Endothelial cell of umbilical vein (primary cell): ENCODE results near the gene NUDT14. TPM values are rescaled to one million over a fixed set of nuclear protein-coding genes. Genes with fewer than 3 reads are reported as not detected.

Experiments used
- BruUV-seq: library from RNA; stranded (reverse); fragments of 400-500 nt; replicated peaks from 2 replicates; lab custom pipeline; 2021; lab: Mats Ljungman, UMichigan
- CTCF ChIA-PET: fragments of 300-600, 350-600 bp; sonication (Branson Sonifier 250); formaldehyde crosslinking; loops from one replicate; lab custom pipeline; 2021; ENCODE audit warnings: antibody characterized with exemption, inconsistent platforms; lab: Charles Lee
- POLR2A ChIA-PET: fragments of 300-600, 350-600 bp; sonication (Branson Sonifier 250); formaldehyde crosslinking; loops from one replicate; lab custom pipeline; 2021; ENCODE audit warnings: antibody characterized with exemption, inconsistent platforms; lab: Charles Lee
- DNase-seq: peaks from one replicate; pipeline ENCODE4 v3.0.0-alpha.2; 2011; ENCODE audit warnings: low read depth, low spot score
- FAIRE-seq: peaks from 2 replicates; lab custom pipeline; 2011; peaks lifted over from hg19 to GRCh38; lab: Jason Lieb, UNC
- H2AFZ ChIP-seq: 2 replicates; pipeline ENCODE4 v1.6.0; 2012; ENCODE audit warnings: low read depth, low read length, control low read depth, inconsistent platforms
- H3K27ac ChIP-seq: 2 replicates; pipeline ENCODE4 v1.5.1; 2011; ENCODE audit warnings: low read depth, mild to moderate bottlenecking, control low read depth, low read length, moderate library complexity; ENCODE audit not compliant: insufficient read depth
- H3K27me3 ChIP-seq, 2 experiments: 2 replicates each; pipeline versions ENCODE4 v1.6.0 to v1.6.1; 2011; ENCODE audit warnings: low read length in 2 of 2, mixed read lengths in 1 of 2; ENCODE audit not compliant: control insufficient read depth in 2 of 2, insufficient read depth in 2 of 2
- H3K36me3 ChIP-seq, 2 experiments: 2 replicates in 1 of 2; 3 replicates in 1 of 2; pipeline ENCODE4 v1.5.1; 2011; ENCODE audit warnings: low read length in 2 of 2, mild to moderate bottlenecking in 1 of 2, moderate library complexity in 1 of 2; ENCODE audit not compliant: control insufficient read depth in 2 of 2, insufficient read depth in 2 of 2; ENCODE audit errors: extremely low read depth in 1 of 2
- H3K4me1 ChIP-seq: 3 replicates; pipeline ENCODE4 v1.5.1; 2011; ENCODE audit warnings: mild to moderate bottlenecking, low read length; ENCODE audit not compliant: control insufficient read depth, insufficient read depth; ENCODE audit errors: extremely low read depth
- H3K4me2 ChIP-seq: 2 replicates; pipeline ENCODE4 v1.6.1; 2011; ENCODE audit warnings: low read length, control low read depth, mixed read lengths; ENCODE audit not compliant: insufficient read depth
- H3K4me3 ChIP-seq, 3 experiments: fragments of 200-600 bp in 1 of 3; sonication (generic), shearing (Covaris generic) in 1 of 3; replicated peaks in 1 of 3; 2 replicates each; pipeline ENCODE4 v1.5.1; 2011 to 2016; ENCODE audit warnings: control low read depth in 3 of 3, low read length in 3 of 3, mild to moderate bottlenecking in 2 of 3, inconsistent platforms in 1 of 3, low read depth in 1 of 3, moderate library complexity in 1 of 3; ENCODE audit not compliant: insufficient read depth in 1 of 3
- H3K79me2 ChIP-seq: 2 replicates; pipeline ENCODE4 v1.6.0; 2012; ENCODE audit warnings: low read length, inconsistent platforms; ENCODE audit not compliant: control insufficient read depth, insufficient read depth
- H3K9ac ChIP-seq: replicated peaks from 2 replicates; pipeline ENCODE3; 2011; ENCODE audit warnings: low read length, control low read depth; ENCODE audit not compliant: insufficient read depth; ENCODE audit errors: extremely low read depth
- H3K9me1 ChIP-seq: replicated peaks from 3 replicates; pipeline ENCODE4 v1.6.0; 2011; ENCODE audit warnings: mild to moderate bottlenecking, low read length; ENCODE audit not compliant: control insufficient read depth, insufficient read depth; ENCODE audit errors: extremely low read depth
- H3K9me3 ChIP-seq: replicated peaks from 2 replicates; pipeline ENCODE4 v1.5.1; 2012; ENCODE audit warnings: low read length, inconsistent platforms; ENCODE audit not compliant: control insufficient read depth, insufficient read depth
- H4K20me1 ChIP-seq: replicated peaks from 2 replicates; pipeline ENCODE3; 2011; ENCODE audit warnings: mild to moderate bottlenecking, low read length; ENCODE audit not compliant: control insufficient read depth, insufficient read depth; ENCODE audit errors: extremely low read depth
- CTCF ChIP-seq, 2 donors: IDR thresholded peaks; 1 replicate in 1 of 2; 2 replicates in 1 of 2; pipeline ENCODE4 v1.5.1; 2011; ENCODE audit warnings: low read length in 2 of 2, mild to moderate bottlenecking in 2 of 2, moderate library complexity in 2 of 2, control low read depth in 1 of 2, inconsistent platforms in 1 of 2, low read depth in 1 of 2; ENCODE audit not compliant: insufficient read depth in 1 of 2; ENCODE audit errors: extremely low read depth in 1 of 2
- EZH2 ChIP-seq: IDR thresholded peaks from 2 replicates; pipeline ENCODE4 v1.6.1; 2012; ENCODE audit warnings: borderline replicate concordance, low read depth, mild to moderate bottlenecking, moderate library complexity, low read length, inconsistent platforms; ENCODE audit not compliant: severe bottlenecking
- FOS ChIP-seq: IDR thresholded peaks from 2 replicates; pipeline ENCODE4 v1.6.1; 2011; ENCODE audit warnings: mild to moderate bottlenecking, low read length, moderate library complexity, borderline replicate concordance; ENCODE audit not compliant: insufficient read depth
- GATA2 ChIP-seq: IDR thresholded peaks from 2 replicates; pipeline ENCODE4 v1.7.0; 2011; ENCODE audit warnings: low read depth, mild to moderate bottlenecking, moderate library complexity, mixed read lengths, low read length; ENCODE audit not compliant: insufficient read length, insufficient read depth
- JUN ChIP-seq: IDR thresholded peaks from 2 replicates; pipeline ENCODE4 v1.6.1; 2011; ENCODE audit warnings: borderline replicate concordance, low read depth; ENCODE audit not compliant: insufficient read length, insufficient read depth
- MYC ChIP-seq: IDR thresholded peaks from one replicate; pipeline ENCODE4 v1.6.1; 2011; ENCODE audit warnings: mild to moderate bottlenecking, low read depth, low read length
- POLR2A ChIP-seq: IDR thresholded peaks from 2 replicates; pipeline ENCODE4 v1.6.1; 2012; ENCODE audit warnings: low read depth, mild to moderate bottlenecking, control low read depth, low read length
- POLR2AphosphoS5 ChIP-seq: IDR thresholded peaks from 2 replicates; pipeline ENCODE4 v1.6.1; 2012; ENCODE audit warnings: low read depth, mild to moderate bottlenecking, control low read depth, low read length, moderate library complexity; ENCODE audit not compliant: insufficient read depth
- dilution Hi-C: fragments of 300-500 bp; cut with MboI; formaldehyde crosslinking; loops from one replicate; pipeline ENCODE4 v1.15.0; 2019; ENCODE audit warnings: low sequenced_read_pairs; ENCODE audit not compliant: extremely low pct_ligation_motif_present
- intact Hi-C: fragments of 100-400 bp; cut with micrococcal nuclease; formaldehyde crosslinking; loops from one replicate; pipeline ENCODE4 v1.10.0; 2022
- polyA plus RNA-seq, 4 experiments: library from polyadenylated mRNA; depleted of rRNA in 3 of 4; stranded (reverse) in 3 of 4; unstranded in 1 of 4; fragments of >200 nt; gene quantifications; 2 replicates each; pipeline versions ENCODE4 v1.2.1 to v1.2.3, GENCODE V29; 2011 to 2012; ENCODE audit warnings: missing spikeins in 1 of 4
- total RNA-seq: library from RNA; stranded (reverse); gene quantifications from 2 replicates; pipeline ENCODE4 v1.2.3, GENCODE V29; 2021
- TF ChIP-seq, protein P1 (sequence below): IDR thresholded peaks from 2 replicates; pipeline ENCODE4 v1.6.1; 2011; ENCODE audit not compliant: insufficient read depth, insufficient read length

The NUDT14 gene
- total and polyA plus RNA-seq, 2 donors (not counting 3 experiments of a cell fraction or from before 2014, with no cell fraction given): 97.7 to 103 TPM

GRCh38 chr14:105221598-105222178 is 40.6 kb upstream of the NUDT14 start:
- Histone ChIP-seq H3K4me2 (no peak overlapping the region), H4K20me1 (no peaks in the 10 kb centered on the region), H3K27me3 (no peaks in the 10 kb centered on the region), H3K4me1 (no peaks in the 10 kb centered on the region), H3K9ac (no peak overlapping the region), H3K79me2 (no peaks in the 10 kb centered on the region), H3K9me3 (no peaks in the 10 kb centered on the region), H3K36me3 (peaks cover 0 to 28% of the 10 kb centered on the region in 2 experiments), H3K4me3 (no peak overlapping the region), H3K9me1 (no peaks in the 10 kb centered on the region), H3K27ac (no peak overlapping the region), H2AFZ (no peak overlapping the region)
- no peak for TF ChIP-seq FOS
- no peak for DNase-seq
- FAIRE-seq: no peak
- no TSS peak for BruUV-seq
- dilution Hi-C loops (no loop called here), intact Hi-C loops (no loop called here)
- ChIA-PET CTCF (no interaction called here), POLR2A (no interaction called here)

DNA sequence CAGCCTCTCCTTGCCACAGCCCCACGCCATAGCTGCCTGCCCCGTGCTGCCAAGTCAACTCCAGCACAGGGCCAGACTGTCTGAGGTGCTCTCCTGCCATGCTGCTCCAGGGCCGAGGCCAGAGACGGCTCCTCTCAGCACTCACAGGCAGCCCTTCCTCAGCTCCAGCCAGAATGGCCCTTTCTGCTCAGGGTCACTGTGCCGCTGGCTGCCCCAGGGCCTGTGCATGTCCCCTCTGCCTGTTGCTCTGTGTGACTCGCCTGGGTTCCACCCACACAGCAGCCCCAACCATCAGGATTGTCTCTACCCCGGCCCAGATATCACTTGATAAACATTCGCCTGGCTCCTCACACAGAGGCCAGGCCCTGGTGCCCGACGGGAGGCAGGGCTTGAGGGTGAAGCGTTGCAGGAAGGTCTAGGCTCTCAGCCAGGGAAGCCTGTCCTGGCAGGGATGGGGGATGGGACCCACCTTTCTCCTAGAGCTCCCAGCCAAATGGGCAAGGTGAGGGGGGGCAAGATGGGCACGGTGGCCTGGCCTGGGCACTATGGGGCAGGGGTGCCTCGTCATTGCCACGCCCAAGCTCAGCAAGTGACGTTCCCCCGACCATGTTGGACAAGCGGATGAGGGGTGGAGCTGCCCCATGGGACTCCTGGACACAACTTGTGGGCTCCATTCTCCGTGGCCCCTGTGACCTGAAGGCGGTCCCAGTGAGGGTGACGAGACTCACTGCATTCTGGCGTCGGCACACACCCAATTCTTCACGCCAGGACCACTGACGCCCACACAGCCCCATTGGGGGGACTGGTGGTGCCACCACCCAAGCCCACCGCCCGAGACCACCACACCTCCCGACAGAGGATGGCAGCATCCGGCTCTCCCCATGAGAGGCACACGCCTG is 39.8 kb upstream of the NUDT14 start:
- ChIA-PET POLR2A (no interaction called here), CTCF (interaction anchor here (0.6 kb wide), 1 partner anchor 21 kb away, joined by 3 read pairs; no protein-coding TSS in a partner anchor)
- Histone ChIP-seq H3K79me2 (no peaks in the 10 kb centered on the region), H3K9me1 (no peaks in the 10 kb centered on the region), H2AFZ (no peak overlapping the region), H3K36me3 (peaks cover 0 to 26% of the 10 kb centered on the region in 2 experiments), H3K4me2 (no peak overlapping the region), H4K20me1 (no peaks in the 10 kb centered on the region), H3K4me1 (no peaks in the 10 kb centered on the region), H3K4me3 (no peak overlapping the region), H3K27ac (no peak overlapping the region), H3K27me3 (no peaks in the 10 kb centered on the region), H3K9me3 (no peaks in the 10 kb centered on the region), H3K9ac (no peak overlapping the region)
- intact Hi-C loops (no loop called here), dilution Hi-C loops (no loop called here)
- DNase-seq (no peak), FAIRE-seq (no peak)
- no TSS peak for BruUV-seq
- TF ChIP-seq CTCF (IDR thresholded peaks at IDR 0.05; ENCODE audit: extremely low read depth in 1 of 2, insufficient read depth in 1 of 2, low read depth in 1 of 2, low read length in 2 of 2) (no peak), FOS (no peak), MYC (no peak), POLR2A (no peak), JUN (no peak), GATA2 (no peak), EZH2 (no peak), POLR2AphosphoS5 (no peak)
- TF ChIP-seq, protein P1, sequence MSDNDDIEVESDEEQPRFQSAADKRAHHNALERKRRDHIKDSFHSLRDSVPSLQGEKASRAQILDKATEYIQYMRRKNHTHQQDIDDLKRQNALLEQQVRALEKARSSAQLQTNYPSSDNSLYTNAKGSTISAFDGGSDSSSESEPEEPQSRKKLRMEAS: no peak
